ENCODE results near the gene LHX5. TPM values are rescaled to one million over a fixed set of nuclear protein-coding genes. Genes with fewer than 3 reads are reported as not detected.

LHX5 gene
- total RNA-seq, 1 experiment from 2014 or later: 1.9 TPM

DNA sequence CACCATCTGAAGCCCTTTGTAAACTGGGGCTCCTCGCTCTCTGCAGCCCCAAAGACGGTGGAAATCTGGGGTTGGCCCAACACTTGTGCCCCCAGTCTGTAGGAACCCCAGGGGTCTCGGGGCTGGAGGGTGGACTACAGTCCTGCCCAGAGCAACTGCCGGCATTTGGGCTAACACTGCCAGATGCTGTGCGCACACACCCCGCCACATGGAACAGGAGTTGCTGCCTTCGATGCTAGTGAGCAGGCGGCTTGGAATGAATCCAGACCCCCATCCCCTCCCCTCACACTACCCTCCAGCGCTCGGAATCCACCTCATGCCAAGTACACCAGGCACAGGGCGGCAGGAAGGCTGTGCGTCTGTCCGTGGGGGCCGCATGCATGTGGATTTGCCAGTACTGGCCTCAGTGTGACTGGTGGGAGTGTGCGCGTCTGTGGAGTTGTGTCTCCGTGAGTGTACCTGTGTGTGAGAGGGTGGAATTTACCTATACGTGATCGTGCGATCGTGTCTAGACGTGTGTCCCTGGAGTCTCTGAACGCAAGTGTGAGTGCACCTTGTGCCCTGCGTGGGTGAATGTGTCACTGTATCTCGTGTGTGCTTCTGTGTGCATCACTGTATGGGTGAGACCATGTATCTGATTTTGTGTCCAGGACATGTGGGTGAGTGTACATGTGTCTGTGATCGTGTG lies 5.1 kb downstream of the LHX5 start:
- Histone ChIP-seq H4K20me1 (ENCODE audit: control insufficient read depth, insufficient read depth, insufficient read length) (no peaks in the 10 kb centered on the region), H3K4me2 (ENCODE audit: insufficient read depth, insufficient read length, low read length) (peak overlapping the region; percentile 32), H2BK12ac (ENCODE audit: insufficient read length, low read depth, low read length) (no peak overlapping the region), H4K5ac (ENCODE audit: insufficient read length, low read depth, low read length) (no peak overlapping the region), H3T11ph (ENCODE audit: low read length) (no peak overlapping the region), H4K8ac (replicated peaks; ENCODE audit: insufficient read length, low read depth, low read length) (no peak overlapping the region), H3K4ac (ENCODE audit: low read depth, low read length) (no peak overlapping the region), H3K23me2 (ENCODE audit: insufficient read length, low read depth, low read length, poor library complexity, severe bottlenecking) (peaks cover 13% of the 10 kb centered on the region), H3K4me1 (ENCODE audit: insufficient read depth, low read length) (no peaks in the 10 kb centered on the region; the same call in 1 of the 2 replicates), H3K23ac (ENCODE audit: insufficient read length, low read depth, low read length) (no peak overlapping the region), H4K91ac (ENCODE audit: insufficient read length, low read depth, low read length) (no peak overlapping the region), H3K27me3 (ENCODE audit: insufficient read depth, low read length) (peaks cover 91% of the 10 kb centered on the region), H3K79me2 (ENCODE audit: insufficient read depth, low read length) (no peaks in the 10 kb centered on the region), H2BK120ac (ENCODE audit: low read depth, low read length, poor library complexity, severe bottlenecking) (no peak overlapping the region), H3K9me3 (ENCODE audit: control insufficient read depth, low read depth, low read length) (no peaks in the 10 kb centered on the region), H2AK5ac (ENCODE audit: insufficient read length, low read length) (no peak overlapping the region), H3K9ac (ENCODE audit: extremely low read depth, insufficient read length, low read length) (no peak overlapping the region), H3K14ac (ENCODE audit: insufficient read depth, low read length) (no peak overlapping the region), H3K56ac (ENCODE audit: insufficient read length, low read depth, low read length) (no peak overlapping the region), H3K18ac (ENCODE audit: insufficient read length, low read depth, low read length) (no peak overlapping the region), H2BK5ac (ENCODE audit: insufficient read length, low read length) (no peak overlapping the region), H2AFZ (ENCODE audit: low read length) (no peak overlapping the region), H2BK15ac (ENCODE audit: low read depth, low read length) (no peak overlapping the region), H3K27ac (ENCODE audit: insufficient read length, low read depth, low read length) (no peak overlapping the region), H3K79me1 (ENCODE audit: insufficient read depth, low read depth, low read length, poor library complexity, severe bottlenecking) (no peaks in the 10 kb centered on the region), H2BK20ac (ENCODE audit: low read depth, low read length, poor library complexity, severe bottlenecking) (no peak overlapping the region)
- Mint-ChIP-seq H3K4me3 (peak overlapping the region; percentile 51 to 79), H3K27ac (no peak overlapping the region; a peak in 1 of 7 replicates), H3K9me3 (peaks cover 0 to 2% of the 10 kb centered on the region in 2 experiments; a peak in 2 of 5 replicates), H3K36me3 (ENCODE audit: insufficient read depth in 1 of 3, low read depth in 3 of 3) (peaks cover 0 to 33% (median 2%) of the 10 kb centered on the region in 3 experiments; a peak in 5 of 7 replicates), H3K27me3 (ENCODE audit: low read depth) (peaks cover 99% of the 10 kb centered on the region), H3K4me1 (peaks cover 53 to 62% of the 10 kb centered on the region in 2 experiments)
- TF ChIP-seq, protein P1, sequence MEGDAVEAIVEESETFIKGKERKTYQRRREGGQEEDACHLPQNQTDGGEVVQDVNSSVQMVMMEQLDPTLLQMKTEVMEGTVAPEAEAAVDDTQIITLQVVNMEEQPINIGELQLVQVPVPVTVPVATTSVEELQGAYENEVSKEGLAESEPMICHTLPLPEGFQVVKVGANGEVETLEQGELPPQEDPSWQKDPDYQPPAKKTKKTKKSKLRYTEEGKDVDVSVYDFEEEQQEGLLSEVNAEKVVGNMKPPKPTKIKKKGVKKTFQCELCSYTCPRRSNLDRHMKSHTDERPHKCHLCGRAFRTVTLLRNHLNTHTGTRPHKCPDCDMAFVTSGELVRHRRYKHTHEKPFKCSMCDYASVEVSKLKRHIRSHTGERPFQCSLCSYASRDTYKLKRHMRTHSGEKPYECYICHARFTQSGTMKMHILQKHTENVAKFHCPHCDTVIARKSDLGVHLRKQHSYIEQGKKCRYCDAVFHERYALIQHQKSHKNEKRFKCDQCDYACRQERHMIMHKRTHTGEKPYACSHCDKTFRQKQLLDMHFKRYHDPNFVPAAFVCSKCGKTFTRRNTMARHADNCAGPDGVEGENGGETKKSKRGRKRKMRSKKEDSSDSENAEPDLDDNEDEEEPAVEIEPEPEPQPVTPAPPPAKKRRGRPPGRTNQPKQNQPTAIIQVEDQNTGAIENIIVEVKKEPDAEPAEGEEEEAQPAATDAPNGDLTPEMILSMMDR (conservative IDR thresholded peaks at IDR 0.05): no peak
- no peak for DNase-seq
- WGBS (ENCODE audit: extremely low coverage, insufficient read length, low lambda C conversion rate): no CpG with 5 or more reads among the region's 26 CpGs
